NCI-H460 (cell line): ENCODE results near the gene TENM4. TPM values are rescaled to one million over a fixed set of nuclear protein-coding genes. Genes with fewer than 3 reads are reported as not detected.

ENCODE experiments used
- DNase-seq: peaks from one replicate; pipeline ENCODE4 v3.0.0-alpha.2; 2016; ENCODE audit warnings: low read depth; ENCODE audit errors: extremely low read depth
- total RNA-seq: library from RNA; depleted of rRNA; stranded (reverse); fragments of >200 nt; shearing (Covaris generic); gene quantifications from 2 replicates; pipeline ENCODE4 v1.2.3, GENCODE V29; 2014

The TENM4 gene
- total RNA-seq, 1 experiment from 2014 or later = not detected

DNA sequence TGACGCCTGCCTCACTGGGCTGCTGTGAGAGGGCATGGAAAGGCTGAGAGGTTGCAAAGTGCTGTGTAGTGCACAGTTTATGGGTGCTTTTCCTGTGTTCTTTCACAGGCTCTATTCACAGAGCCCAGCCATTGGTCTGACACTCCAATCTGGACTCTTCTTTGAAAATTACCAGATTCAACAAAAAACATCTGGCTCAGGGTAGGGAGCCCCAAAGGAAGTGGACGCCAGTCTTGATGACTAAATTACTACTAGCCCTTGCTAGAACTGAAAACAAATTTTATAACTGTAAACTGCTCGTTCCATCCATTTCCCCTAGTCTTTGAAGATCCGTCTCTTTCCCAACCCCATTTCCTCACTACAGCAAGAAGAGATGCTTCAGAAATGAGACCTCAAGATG, 178.6 kb downstream of the TENM4 start:
- no peak for DNase-seq

DNA sequence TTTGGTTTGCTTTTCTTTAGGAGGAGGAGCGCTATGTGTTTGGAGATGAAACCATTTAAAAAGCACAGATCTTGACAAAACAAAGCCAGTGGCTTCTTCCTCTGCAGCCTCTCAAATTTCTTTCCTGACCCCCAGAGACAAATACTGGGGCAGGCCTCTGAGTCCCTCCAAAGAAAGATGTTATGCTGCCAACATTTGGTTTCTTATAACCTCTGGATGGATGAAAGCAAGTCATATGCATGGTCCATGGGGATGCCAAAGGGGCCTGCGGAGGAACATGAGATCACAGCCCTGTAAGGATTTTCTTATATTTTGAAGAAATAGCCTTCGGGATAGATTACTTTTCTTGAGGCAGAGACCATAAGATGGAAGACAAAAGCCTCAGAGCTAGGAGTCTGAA, 179.1 kb downstream of the TENM4 start:
- DNase-seq = no peak

DNA sequence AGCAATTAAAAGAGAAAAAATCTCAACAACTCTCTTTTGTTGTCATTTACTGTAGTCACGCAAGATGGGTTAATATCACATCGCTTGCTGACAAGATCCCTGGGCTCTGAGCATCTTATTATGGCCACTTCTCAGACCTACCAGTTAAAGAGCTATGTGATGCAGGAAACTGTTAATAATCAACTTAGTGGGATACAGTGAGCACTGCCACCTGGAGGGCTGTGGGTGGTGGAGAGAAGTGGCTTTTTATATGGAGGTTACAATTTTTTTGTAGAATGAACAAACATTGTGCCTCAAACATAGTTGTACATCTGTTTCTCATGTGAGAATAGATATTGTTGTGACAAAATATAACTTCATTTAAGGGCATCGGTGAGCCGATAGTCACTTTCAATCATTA, 181.0 kb downstream of the TENM4 start:
- DNase-seq = no peak

DNA sequence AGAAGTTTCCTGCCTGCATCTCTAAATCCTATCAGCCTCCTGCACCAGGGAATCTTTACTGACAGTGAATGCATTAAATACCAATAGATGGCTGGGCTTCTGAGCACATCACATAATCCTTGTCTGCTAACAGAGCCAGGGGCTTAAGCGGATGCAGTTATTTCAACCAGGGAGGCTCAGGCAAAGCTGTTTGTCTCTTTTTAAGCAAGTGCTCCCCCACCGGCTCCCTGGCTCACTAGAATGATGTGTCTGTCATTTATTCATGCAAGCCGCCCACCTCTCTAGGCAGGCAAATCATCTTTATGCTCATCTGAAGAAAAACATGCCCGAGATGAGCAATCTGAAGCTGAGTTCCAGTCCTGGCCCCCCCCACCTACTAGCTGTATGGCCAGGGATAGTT, 182.3 kb downstream of the TENM4 start:
- no peak for DNase-seq

DNA sequence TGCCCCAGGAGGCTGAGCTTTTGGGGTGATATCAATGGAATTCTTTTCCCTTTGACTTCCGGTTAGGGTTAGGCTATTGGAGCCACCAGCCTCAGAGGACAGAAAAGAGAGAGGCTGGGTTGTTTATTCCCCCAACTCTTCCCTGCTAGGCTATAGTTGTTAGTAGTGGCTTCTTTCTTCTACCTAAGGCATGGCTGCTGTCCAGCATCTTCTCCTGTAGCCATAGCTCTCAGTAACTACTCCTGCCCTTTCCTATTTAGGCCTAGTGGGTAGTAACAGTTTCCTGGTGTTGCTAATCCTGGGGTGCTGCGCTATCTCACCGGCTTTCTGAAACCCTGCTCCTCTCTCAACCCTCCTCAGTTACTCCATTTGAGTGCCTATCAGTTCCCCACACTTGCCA, 184.9 kb downstream of the TENM4 start:
- no peak for DNase-seq

DNA sequence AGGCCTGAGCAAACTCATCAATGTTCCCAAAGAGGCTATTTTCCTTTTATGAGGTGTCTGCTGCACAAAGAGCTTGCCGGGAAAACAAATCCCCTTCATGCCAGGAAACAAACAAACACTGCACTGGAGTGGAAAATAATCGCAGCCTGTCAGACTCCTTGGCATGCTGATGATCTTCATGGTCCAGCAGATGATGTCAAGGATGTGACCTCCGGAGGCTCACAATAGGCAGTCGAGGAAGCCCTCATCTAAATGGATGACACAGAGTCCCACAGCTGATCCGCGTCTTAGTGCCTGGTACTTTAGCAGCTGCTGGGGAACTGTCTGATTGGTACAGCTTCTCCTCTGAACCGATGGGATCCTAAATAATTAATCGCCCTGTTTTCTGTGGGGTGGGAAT, 187.6 kb downstream of the TENM4 start:
- DNase-seq = no peak

DNA sequence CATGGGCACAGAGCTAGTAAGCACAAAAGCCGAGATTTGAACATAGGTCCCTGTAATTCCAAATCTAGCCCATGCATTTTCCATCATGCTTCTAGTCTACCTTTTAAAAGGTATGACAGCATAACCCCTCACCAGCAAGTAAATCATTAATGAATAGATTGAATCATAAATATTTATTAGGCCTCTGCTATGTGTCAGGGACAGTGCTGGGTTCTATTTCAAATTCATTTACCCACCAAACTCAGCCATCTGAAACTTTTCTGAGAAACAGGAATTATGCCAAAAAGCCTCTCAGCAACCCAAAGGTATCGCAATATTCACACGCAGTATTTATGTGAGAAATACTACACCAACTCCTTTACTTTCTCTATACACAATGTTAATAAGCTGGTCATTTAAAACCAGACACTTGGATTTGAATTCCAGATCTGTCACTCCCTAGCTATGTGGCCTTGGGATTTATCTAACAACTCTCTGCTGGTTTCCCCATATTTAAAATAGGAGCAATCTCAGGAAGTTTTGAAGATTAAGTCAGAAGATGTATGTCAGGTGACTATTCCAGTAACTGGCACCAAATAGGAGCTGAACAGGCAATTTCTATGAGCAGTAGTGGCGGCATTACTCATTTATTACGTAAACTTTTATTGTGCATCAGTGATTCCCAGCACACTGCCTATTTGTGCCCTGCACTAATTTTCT, 191.4 kb downstream of the TENM4 start:
- no peak for DNase-seq

DNA sequence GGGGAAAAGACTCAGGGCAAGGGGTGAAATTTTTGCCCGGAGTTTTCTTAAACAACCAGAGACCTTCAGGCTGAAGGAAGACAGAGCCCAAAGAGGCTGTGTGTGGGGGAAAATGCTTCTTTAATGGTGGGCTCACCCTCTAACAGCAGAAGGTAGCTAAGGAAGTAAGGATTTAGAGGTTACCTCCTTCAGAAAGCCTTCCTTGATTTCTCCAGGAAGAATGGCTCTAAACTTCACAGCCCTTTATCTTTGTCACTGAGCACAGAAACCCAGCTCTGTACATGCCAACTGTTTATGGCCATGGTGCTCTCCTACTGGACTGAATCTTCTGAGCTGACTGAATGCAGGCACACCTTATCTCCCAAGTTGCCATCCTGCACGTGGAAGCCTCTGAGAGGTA, 196.0 kb downstream of the TENM4 start:
- no peak for DNase-seq

DNA sequence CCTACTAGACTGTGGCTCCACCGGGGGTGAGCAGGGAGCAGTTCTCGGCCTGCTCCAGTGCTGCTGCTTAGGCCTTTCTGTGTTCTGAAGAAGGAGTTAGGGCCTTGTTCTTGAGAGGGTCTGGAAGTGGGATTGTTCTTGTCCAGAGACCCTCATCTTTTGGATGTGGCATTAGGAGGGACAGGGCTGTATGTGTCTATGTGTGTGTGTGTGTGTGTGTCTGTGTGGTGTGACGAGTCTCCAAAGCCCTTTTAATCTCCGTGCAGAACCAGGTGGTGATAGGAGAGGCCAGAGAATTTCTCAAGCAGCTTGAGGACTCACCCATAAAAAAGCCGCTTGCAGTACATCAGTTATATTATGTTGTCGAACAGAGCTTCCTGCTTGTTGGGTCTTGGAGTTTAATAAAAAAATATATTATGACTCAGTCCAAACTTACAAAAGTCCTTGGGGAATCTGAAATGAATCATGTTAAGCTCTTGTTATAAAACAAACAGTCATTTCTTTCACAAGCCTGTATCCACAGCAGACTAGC, 196.5 kb downstream of the TENM4 start:
- DNase-seq = no peak

DNA sequence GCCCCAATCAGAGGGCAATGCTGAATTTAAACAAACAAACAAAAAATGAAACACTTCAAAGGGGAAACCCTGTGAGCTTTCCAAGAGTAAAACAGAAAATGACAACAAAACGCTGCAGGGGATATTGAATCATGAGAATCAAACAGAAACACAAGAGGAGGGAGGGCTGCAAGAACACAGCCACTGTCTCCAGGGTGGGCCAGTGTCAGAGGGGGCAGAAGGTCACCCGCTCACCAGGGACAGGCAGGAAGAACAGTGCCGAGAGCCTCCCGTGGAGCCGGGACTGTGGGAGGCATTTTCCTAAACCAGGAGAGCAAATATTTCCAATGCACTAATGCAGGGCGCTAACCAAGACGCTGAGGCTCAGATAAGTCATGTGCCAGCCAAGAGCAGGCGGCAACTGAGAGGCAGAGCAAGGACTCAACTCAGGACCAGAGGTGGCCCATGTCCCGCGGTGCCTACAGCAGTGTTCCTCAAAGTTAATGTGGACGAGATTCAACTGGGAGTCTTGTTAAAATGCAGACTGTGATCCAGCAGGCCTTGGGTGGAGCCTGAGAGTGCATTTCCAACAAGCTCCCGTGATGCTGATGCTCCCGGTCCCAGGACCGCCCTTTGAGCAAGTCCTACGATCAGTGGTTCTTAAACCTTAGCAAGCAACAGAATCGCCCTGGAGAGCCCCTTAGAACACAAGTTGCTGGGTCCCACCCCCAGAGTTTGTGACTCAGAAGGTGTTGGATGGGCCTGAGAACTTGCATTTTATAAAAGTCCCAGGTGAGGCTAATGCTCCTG, 197.2 kb downstream of the TENM4 start:
- DNase-seq = no peak

DNA sequence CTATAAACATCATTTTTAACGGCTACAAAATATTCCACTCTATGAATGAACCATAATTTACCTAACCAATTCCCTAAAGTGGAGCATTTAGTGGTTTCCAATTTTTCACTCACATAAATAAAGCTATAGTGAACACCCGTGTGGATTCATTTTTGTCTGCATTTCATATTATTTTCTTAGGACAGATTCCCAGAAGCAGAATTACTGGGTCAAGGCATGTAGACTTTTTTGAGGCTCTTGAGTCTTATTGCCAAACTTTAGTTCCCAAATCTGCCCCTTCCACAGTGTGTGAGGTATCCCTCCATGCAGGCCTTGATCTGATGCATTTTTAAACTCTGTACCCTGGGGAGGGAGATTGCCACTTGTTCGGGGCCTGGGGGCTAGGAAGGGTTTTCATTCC, 198.2 kb downstream of the TENM4 start:
- no peak for DNase-seq

DNA sequence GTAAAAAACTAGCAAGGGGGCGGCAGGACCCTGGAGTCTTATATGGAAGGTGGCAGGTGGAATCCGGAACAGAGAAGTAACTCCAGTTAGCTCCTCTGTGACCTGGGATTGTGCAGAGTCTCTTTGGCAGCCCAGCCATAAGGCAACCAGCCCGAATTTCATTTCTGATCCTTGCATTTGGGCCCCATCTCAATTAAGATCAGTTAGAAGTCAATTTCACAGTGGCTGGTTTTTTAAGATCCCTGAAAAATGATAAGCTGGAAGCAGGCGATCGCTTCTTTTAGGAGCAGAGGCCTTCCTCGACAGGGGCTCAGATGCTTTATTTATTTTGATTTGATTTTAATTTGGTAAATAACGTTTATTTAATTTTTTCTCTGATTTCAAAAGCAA, 199.0 kb downstream of the TENM4 start:
- no peak for DNase-seq

DNA sequence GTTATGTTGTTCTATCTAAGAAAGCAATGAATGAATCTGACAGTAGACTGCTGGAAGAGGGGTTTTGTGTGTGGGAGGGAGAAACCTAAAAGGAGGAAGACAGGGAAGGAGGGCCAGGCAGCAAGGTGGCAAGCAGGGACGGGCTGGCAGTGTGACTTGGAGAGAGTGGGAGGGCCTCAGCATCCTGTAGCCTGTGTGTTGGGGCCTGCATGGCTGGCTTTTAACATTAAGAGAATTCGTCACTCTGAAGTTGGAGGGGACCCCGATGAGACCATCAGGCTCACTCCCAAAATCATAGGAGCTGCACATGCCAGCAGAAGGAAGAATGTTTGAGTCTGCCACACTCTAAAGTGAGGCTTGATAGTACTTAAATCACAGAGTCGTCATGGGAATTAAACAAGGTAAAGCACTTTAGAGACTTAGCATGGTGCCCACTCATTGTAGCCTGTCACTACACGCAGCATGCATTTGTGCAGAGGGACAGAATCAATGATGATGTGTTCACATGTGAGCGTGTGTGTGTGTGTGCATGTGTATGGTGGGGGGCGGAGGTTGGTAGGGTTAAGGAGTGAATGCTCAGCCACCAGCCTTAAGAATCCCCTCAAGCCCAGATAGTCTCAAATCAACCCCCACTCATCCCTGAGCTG, 199.5 kb downstream of the TENM4 start:
- no peak for DNase-seq

DNA sequence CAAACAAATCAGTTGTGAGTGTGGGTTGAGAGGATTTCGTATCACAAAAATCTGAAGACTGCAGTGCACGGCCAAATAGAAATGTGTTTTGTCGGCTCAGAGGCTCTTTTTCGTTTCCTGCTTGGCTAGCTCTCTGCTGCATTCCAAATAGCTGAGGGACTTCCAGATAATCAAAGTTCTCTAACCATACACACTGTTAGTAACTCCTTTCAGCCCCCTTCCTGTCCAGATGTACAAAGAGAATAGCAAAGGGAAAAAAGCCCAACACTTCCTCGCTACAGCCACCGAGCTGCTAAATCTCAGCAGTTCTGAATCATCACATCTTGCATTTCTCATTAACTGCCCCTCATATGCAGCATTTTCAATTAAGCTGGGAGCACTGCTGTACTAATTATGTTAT, 203.1 kb downstream of the TENM4 start:
- no peak for DNase-seq

DNA sequence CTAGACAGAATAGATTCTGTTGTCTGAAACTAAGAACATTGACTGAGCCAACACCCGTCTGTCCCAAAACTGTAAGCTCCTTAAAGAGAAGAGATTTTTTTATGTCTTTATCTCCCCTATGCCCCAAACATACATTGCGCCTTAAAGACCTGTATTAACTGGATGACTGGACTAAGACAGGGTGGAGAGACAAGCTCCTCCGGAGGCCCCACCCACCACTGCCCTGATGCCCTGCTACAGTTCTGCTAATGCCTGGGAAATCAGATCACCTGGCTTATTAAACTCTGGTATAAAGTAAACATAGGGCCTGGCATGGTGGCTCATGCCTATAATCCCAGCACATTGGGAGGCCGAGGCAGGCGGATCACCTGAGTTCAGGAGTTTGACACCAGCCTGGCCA, 203.7 kb downstream of the TENM4 start:
- DNase-seq = no peak

DNA sequence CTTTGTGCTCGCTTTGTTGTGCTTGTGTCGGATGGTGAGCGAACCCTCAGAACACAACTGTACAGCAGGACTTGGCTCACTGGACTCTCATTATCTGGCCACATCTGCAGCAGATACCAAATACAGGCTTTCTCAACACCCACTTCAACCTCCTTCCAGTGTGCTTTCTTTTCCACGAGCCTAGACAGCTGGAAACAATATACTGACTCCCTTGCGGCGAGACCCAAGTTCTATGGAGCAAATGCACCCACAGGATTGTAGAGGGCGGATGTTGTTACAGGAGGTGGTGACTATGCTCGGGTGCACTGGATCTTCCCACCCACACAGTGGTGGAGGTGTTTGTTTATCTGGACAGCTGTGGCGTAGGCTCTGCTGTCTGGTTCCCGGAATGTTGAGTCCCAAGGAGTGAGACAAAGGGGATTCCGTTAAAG, 204.3 kb downstream of the TENM4 start:
- no peak for DNase-seq

DNA sequence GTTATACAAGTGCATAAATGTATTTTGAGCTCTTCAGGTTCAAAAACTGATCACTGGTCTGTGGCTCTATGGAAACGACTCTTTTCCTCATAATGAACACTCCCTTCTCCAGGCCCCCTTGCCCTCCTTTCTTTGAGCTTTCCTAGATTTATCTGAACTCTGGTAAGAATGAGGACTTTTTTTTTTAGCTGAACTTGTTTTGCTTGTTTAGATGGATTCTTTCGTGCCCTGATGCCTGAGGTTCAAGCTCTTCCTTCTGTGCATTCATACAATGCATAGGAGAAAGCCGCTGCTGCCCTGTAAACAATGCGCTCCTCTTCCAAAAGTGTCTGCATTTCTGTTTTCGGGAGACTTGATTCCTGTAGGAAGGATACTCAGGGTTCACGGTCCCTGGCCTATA, 205.1 kb downstream of the TENM4 start:
- no peak for DNase-seq

DNA sequence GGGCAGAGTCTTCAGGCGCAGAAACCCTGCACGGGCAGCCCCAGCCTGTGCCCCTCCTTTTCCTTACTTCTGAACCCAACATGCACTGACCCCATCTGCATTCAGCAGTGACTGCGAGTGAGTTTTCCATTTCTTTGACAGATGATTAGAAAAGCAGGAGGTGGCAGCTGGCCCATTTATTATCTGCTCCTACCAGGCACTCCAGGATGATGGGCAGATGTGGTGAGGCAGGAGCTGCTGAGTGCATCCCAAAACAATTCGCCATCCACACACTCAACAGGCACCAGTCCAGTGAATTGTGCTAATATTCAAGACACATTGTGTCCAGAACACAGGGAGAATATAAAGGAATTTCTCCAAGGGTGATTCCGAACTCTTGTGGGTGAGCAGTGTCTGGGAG, 208.5 kb downstream of the TENM4 start:
- no peak for DNase-seq

DNA sequence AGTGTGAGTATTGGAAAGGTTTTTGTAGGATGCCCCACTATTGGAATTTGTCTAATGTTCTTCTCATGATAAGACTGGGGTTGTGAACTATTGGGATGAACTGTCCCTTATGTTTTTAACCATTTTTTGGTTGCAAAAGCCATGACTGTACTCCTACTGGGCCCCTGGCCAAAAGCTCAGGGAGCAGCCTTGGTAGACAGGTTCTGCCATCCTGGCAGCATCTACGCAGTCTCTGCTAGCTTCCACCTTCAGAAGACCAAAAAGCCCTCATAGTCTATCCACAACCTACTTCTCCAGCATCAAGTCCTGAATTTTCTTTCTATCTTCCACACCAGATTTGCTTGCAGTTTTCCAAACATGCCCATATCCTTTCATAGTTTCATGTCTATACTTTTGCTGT, 211.8 kb downstream of the TENM4 start:
- DNase-seq = no peak

DNA sequence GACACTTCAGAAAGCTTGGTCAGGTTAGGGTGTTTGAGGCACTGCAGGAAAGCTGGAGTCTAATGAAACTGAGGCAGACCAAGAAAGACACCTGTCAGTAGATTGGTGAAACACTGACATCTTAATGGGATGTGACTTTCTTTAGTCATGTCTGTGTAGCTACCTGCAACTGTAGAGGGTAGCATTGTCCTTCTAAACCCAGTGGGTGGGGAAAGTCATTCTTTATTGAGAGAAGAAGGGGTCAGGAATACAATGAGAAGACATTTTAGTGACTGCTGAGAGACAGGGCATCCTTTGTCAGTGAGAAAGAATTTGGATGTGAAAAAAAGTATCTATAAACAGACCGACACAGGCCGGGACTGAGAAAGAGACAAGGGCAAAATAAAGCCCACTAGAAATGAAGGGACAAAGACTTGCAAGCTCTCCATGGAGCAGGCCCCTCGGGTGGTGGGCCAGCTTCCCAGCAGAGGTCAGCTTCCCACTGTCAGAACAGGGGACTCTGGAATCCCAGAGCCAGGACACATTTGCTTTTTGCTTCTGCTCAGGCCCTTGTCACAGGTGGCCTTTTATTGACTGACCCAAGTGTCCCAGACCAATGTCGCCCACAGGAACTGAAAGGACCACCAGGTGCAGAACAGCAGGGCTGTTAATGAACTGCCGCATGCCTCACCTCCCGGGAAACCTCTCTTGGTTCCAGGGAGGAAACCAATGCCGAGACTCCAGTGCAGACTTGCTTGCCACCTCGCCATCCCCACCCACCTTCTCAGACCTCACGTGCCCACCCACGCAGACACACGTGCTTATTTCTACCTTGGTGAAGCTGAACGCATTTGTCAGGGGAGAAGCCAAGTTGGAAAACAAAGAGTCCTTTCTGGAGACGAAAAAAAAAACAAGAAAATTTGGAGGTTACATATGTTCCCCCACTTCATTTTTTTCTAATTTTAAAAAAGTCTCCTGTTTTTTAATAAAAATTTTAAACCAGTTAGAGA, 212.8 kb downstream of the TENM4 start:
- no peak for DNase-seq
